ENCODE data around the gene NBPF1. TPM values are rescaled to one million over a fixed set of nuclear protein-coding genes. Genes with fewer than 3 reads are reported as not detected.
"Not testable (repeated sequence)": the region's sequence is repeated elsewhere in the genome, so short reads cannot be mapped to it uniquely, and the experiment has no call there.

The NBPF1 gene
- total and polyA plus RNA-seq, 2 experiments from 2014 or later, result 18.6 to 21.2 TPM

GRCh38 chr1:16559688-16560087 lies 53.7 kb downstream of the NBPF1 start:
- H2AFZ ChIP-seq; H3F3A ChIP-seq (ENCODE audit: insufficient read depth); H3K9ac ChIP-seq; H3K4me2 ChIP-seq (ENCODE audit: unreplicated experiment); H3K4me3 ChIP-seq; DNase-seq; H3K36me3 ChIP-seq (ENCODE audit: low read depth); in situ Hi-C loops (cut with MboI); H3K4me1 ChIP-seq (ENCODE audit: insufficient read depth); H3K9me2 ChIP-seq (ENCODE audit: insufficient read depth); H3K79me2 ChIP-seq (ENCODE audit: insufficient read depth); H3K27me3 ChIP-seq (replicated peaks; ENCODE audit: insufficient read depth); H4K20me1 ChIP-seq (ENCODE audit: insufficient read depth); H3K9me3 ChIP-seq (ENCODE audit: low read depth); H3K27ac ChIP-seq: not testable (repeated sequence)
- WGBS, 2 experiments (ENCODE audit: low coverage in 1 of 2, low lambda C conversion rate in 2 of 2, missing lambda C conversion rate in 2 of 2), result no CpG with 5 or more reads among the region's 5 CpGs

GRCh38 chr1:16557034-16557433 lies 56.3 kb downstream of the NBPF1 start:
- H3K4me2 ChIP-seq (ENCODE audit: unreplicated experiment); H3K9ac ChIP-seq; H3F3A ChIP-seq (ENCODE audit: insufficient read depth); H3K79me2 ChIP-seq (ENCODE audit: insufficient read depth); H2AFZ ChIP-seq; H3K4me1 ChIP-seq (ENCODE audit: insufficient read depth); H4K20me1 ChIP-seq (ENCODE audit: insufficient read depth); in situ Hi-C loops (cut with MboI); H3K27ac ChIP-seq; H3K9me2 ChIP-seq (ENCODE audit: insufficient read depth); H3K9me3 ChIP-seq (ENCODE audit: low read depth); H3K36me3 ChIP-seq (ENCODE audit: low read depth); DNase-seq; H3K27me3 ChIP-seq (replicated peaks; ENCODE audit: insufficient read depth); H3K4me3 ChIP-seq: not testable (repeated sequence)
- WGBS, 2 experiments (ENCODE audit: low coverage in 1 of 2, low lambda C conversion rate in 2 of 2, missing lambda C conversion rate in 2 of 2), result 79 to 89% methylated on average over 3 of the region's 3 CpGs

GRCh38 chr1:16553244-16553643 lies 60.1 kb downstream of the NBPF1 start:
- H3K9ac ChIP-seq, result not testable (repeated sequence)

GRCh38 chr1:16550212-16550918 lies 63.0 kb downstream of the NBPF1 start:
- H3K9ac ChIP-seq; H4K20me1 ChIP-seq (ENCODE audit: insufficient read depth); H3K4me3 ChIP-seq; H3K9me3 ChIP-seq (ENCODE audit: low read depth); H2AFZ ChIP-seq; H3K36me3 ChIP-seq (ENCODE audit: low read depth); in situ Hi-C loops (cut with MboI); H3K9me2 ChIP-seq (ENCODE audit: insufficient read depth); H3K27ac ChIP-seq; H3F3A ChIP-seq (ENCODE audit: insufficient read depth); DNase-seq; H3K4me2 ChIP-seq (ENCODE audit: unreplicated experiment); H3K4me1 ChIP-seq (ENCODE audit: insufficient read depth); H3K27me3 ChIP-seq (replicated peaks; ENCODE audit: insufficient read depth); H3K79me2 ChIP-seq (ENCODE audit: insufficient read depth): not testable (repeated sequence)
- 0 to 6% methylated on average over 1 of the region's 1 CpG for whole genome bisulfite sequencing, 2 experiments (ENCODE audit: low coverage in 1 of 2, low lambda C conversion rate in 2 of 2, missing lambda C conversion rate in 2 of 2)

More at GRCh38 chr1:16553244-16553643, 60.1 kb downstream of the NBPF1 start:
- in situ Hi-C loops (cut with MboI); H4K20me1 ChIP-seq (ENCODE audit: insufficient read depth); H3K4me3 ChIP-seq; H3K79me2 ChIP-seq (ENCODE audit: insufficient read depth); H3K27ac ChIP-seq; H3K27me3 ChIP-seq (replicated peaks; ENCODE audit: insufficient read depth); H3K36me3 ChIP-seq (ENCODE audit: low read depth); H3K4me1 ChIP-seq (ENCODE audit: insufficient read depth); H3F3A ChIP-seq (ENCODE audit: insufficient read depth); H3K9me2 ChIP-seq (ENCODE audit: insufficient read depth); H2AFZ ChIP-seq; DNase-seq; H3K4me2 ChIP-seq (ENCODE audit: unreplicated experiment); H3K9me3 ChIP-seq (ENCODE audit: low read depth): not testable (repeated sequence)
- WGBS, 2 experiments (ENCODE audit: low coverage in 1 of 2, low lambda C conversion rate in 2 of 2, missing lambda C conversion rate in 2 of 2), result 69 to 76% methylated on average over 9 to 10 of the region's 11 CpGs

- not testable (repeated sequence) for DNase-seq; H3K27ac ChIP-seq; H4K20me1 ChIP-seq (ENCODE audit: insufficient read depth); H2AFZ ChIP-seq; H3K27me3 ChIP-seq (replicated peaks; ENCODE audit: insufficient read depth); H3K4me1 ChIP-seq (ENCODE audit: insufficient read depth); H3K9me2 ChIP-seq (ENCODE audit: insufficient read depth); H3K79me2 ChIP-seq (ENCODE audit: insufficient read depth); H3K9ac ChIP-seq; H3K4me2 ChIP-seq (ENCODE audit: unreplicated experiment); H3K9me3 ChIP-seq (ENCODE audit: low read depth); H3K4me3 ChIP-seq; H3F3A ChIP-seq (ENCODE audit: insufficient read depth); H3K36me3 ChIP-seq (ENCODE audit: low read depth)
- 50% methylated on average over 1 of the region's 1 CpG; no CpG with 5 or more reads in 1 of the 2 experiments for WGBS, 2 experiments (ENCODE audit: low coverage in 1 of 2, low lambda C conversion rate in 2 of 2, missing lambda C conversion rate in 2 of 2)
- in situ Hi-C loops (cut with MboI), result loop anchor here (10.0 kb wide), 1 partner anchor 175 kb away; no protein-coding TSS in a partner anchor
Observed at GRCh38 chr1:16549545-16549944, 63.8 kb downstream of the NBPF1 start.

GRCh38 chr1:16547502-16548241 lies 65.7 kb downstream of the NBPF1 start:
- H2AFZ ChIP-seq; H3K27ac ChIP-seq; DNase-seq; H3K4me2 ChIP-seq (ENCODE audit: unreplicated experiment); H3K79me2 ChIP-seq (ENCODE audit: insufficient read depth); H3K4me1 ChIP-seq (ENCODE audit: insufficient read depth); H3K36me3 ChIP-seq (ENCODE audit: low read depth); H3K9me3 ChIP-seq (ENCODE audit: low read depth); H3K9ac ChIP-seq; H3K9me2 ChIP-seq (ENCODE audit: insufficient read depth); H3K27me3 ChIP-seq (replicated peaks; ENCODE audit: insufficient read depth); H3F3A ChIP-seq (ENCODE audit: insufficient read depth); H4K20me1 ChIP-seq (ENCODE audit: insufficient read depth); H3K4me3 ChIP-seq: not testable (repeated sequence)
- 27 to 40% methylated on average over 5 of the region's 41 CpGs for WGBS, 2 experiments (ENCODE audit: low coverage in 1 of 2, low lambda C conversion rate in 2 of 2, missing lambda C conversion rate in 2 of 2)
- in situ Hi-C loops (cut with MboI), result loop anchor here (10.0 kb wide), 1 partner anchor 177 kb away; no protein-coding TSS in a partner anchor

GRCh38 chr1:16545682-16546095 lies 67.7 kb downstream of the NBPF1 start:
- H3K36me3 ChIP-seq (ENCODE audit: low read depth); DNase-seq; H3K4me3 ChIP-seq; H3K27ac ChIP-seq; H3K9me2 ChIP-seq (ENCODE audit: insufficient read depth); H3K4me2 ChIP-seq (ENCODE audit: unreplicated experiment); H3K9me3 ChIP-seq (ENCODE audit: low read depth); H4K20me1 ChIP-seq (ENCODE audit: insufficient read depth); H3K27me3 ChIP-seq (replicated peaks; ENCODE audit: insufficient read depth); H3K4me1 ChIP-seq (ENCODE audit: insufficient read depth); H3K9ac ChIP-seq; H2AFZ ChIP-seq; H3K79me2 ChIP-seq (ENCODE audit: insufficient read depth); H3F3A ChIP-seq (ENCODE audit: insufficient read depth): not testable (repeated sequence)
- WGBS, 2 experiments (ENCODE audit: low coverage in 1 of 2, low lambda C conversion rate in 2 of 2, missing lambda C conversion rate in 2 of 2), result 43 to 44% methylated on average over 12 of the region's 16 CpGs
- in situ Hi-C loops (cut with MboI), result loop anchor here (10.0 kb wide), 1 partner anchor 179 kb away; no protein-coding TSS in a partner anchor
